HG02571 (cell line): ENCODE results near the gene CTSS.
"Not testable (repeated sequence)": the region's sequence is repeated elsewhere in the genome, so short reads cannot be mapped to it uniquely, and the experiment has no call there.

ENCODE experiments used
- ATAC-seq: cut with Tn5 transposase; IDR thresholded peaks from one replicate; pipeline ENCODE4 v1.9.1; 2021; ENCODE audit warnings: mild to moderate bottlenecking, moderate library complexity; ENCODE audit not compliant: unreplicated experiment

CTSS gene

GRCh38 chr1:150765296-150765976 lies at the start of gene CTSS:
Gene CTSS, minus strand, starts transcription at chr1:150765778. Its CDS starts 1,015 bp downstream, at chr1:150764763.
- ATAC-seq = peak; percentile 77

- ATAC-seq = no peak
These were observed 47.6 kb upstream of the CTSS start for GRCh38 chr1:150813028-150813707.

- no peak for ATAC-seq
These were observed 45.5 kb upstream of the CTSS start for GRCh38 chr1:150810958-150811659.

- ATAC-seq = no peak
These were observed 44.1 kb upstream of the CTSS start for GRCh38 chr1:150809651-150810050.

- ATAC-seq = no peak
These were observed 43.3 kb upstream of the CTSS start for GRCh38 chr1:150808846-150809245.

GRCh38 chr1:150808121-150808520 lies 42.5 kb upstream of the CTSS start, which contains the start of gene CTSK:
Gene CTSK, minus strand, starts transcription at chr1:150808260. Its CDS starts 1,455 bp downstream, at chr1:150806805.
- no peak for ATAC-seq

- ATAC-seq = no peak
These were observed 41.9 kb upstream of the CTSS start for GRCh38 chr1:150807249-150808023.

- no peak for ATAC-seq
These were observed 40.3 kb upstream of the CTSS start for GRCh38 chr1:150805899-150806298.

- ATAC-seq = no peak
These were observed 39.1 kb upstream of the CTSS start for GRCh38 chr1:150804671-150805070.

GRCh38 chr1:150799089-150799488 lies 33.5 kb upstream of the CTSS start:
- no peak for ATAC-seq

GRCh38 chr1:150798525-150798924 lies 32.9 kb upstream of the CTSS start:
- ATAC-seq = no peak

- no peak for ATAC-seq
These were observed 30.8 kb upstream of the CTSS start for GRCh38 chr1:150796374-150796773.

GRCh38 chr1:150793778-150794177 lies 28.2 kb upstream of the CTSS start:
- ATAC-seq = not testable (repeated sequence)

- no peak for ATAC-seq
These were observed 27.6 kb upstream of the CTSS start for GRCh38 chr1:150793221-150793620.

- ATAC-seq = no peak
These were observed 26.0 kb upstream of the CTSS start for GRCh38 chr1:150791585-150791984.

- no peak for ATAC-seq
These were observed 23.8 kb upstream of the CTSS start for GRCh38 chr1:150789396-150789795.

GRCh38 chr1:150788946-150789345 lies 23.4 kb upstream of the CTSS start:
- no peak for ATAC-seq

- no peak for ATAC-seq
These were observed 21.9 kb upstream of the CTSS start for GRCh38 chr1:150787455-150787854.

- no peak for ATAC-seq
These were observed 14.9 kb upstream of the CTSS start for GRCh38 chr1:150780510-150780909.

- no peak for ATAC-seq
These were observed 12.8 kb upstream of the CTSS start for GRCh38 chr1:150778409-150778808.

GRCh38 chr1:150777544-150777943 lies 12.0 kb upstream of the CTSS start:
- ATAC-seq = no peak
